B cell (primary cell): ENCODE measurements around the gene S1PR5. TPM values are rescaled to one million over a fixed set of nuclear protein-coding genes. Genes with fewer than 3 reads are reported as not detected.

Source experiments
- ATAC-seq: fragments of 200-7000 bp; cut with Tn5 transposase; one replicate; pipeline ENCODE4 v1.10.0; 2021; ENCODE audit warnings: low read depth, mild to moderate bottlenecking, moderate number of reproducible peaks, moderate library complexity
- CTCF ChIA-PET: fragments of 350-600 bp; sonication (Branson Sonifier 250); formaldehyde crosslinking; loops from one replicate; lab custom pipeline; 2021; ENCODE audit warnings: antibody characterized with exemption, inconsistent platforms; lab: Charles Lee
- POLR2A ChIA-PET: fragments of 350-600 bp; sonication (Branson Sonifier 250); formaldehyde crosslinking; loops from one replicate; lab custom pipeline; 2021; ENCODE audit warnings: antibody characterized with exemption; lab: Charles Lee
- DNase-seq: peaks from one replicate; pipeline ENCODE4 v3.0.0; 2013
- H2AFZ ChIP-seq: 2 replicates; pipeline ENCODE4 v1.6.1; 2012; ENCODE audit warnings: mild to moderate bottlenecking, low read depth, low read length; ENCODE audit not compliant: insufficient read depth, poor library complexity, severe bottlenecking
- H3K27ac ChIP-seq, 2 donors: 1 replicate in 1 of 2; 2 replicates in 1 of 2; pipeline ENCODE4 v1.5.1; 2012 to 2013; ENCODE audit warnings: low read length in 2 of 2, mild to moderate bottlenecking in 2 of 2, moderate library complexity in 1 of 2
- H3K27me3 ChIP-seq, 4 experiments: fragments of 200-600 bp in 1 of 4; sonication (generic) in 1 of 4; replicated peaks in 1 of 4; 1 replicate in 2 of 4; 2 replicates in 2 of 4; pipeline versions ENCODE4 v1.6.1 to v1.7.0; 2013 to 2016; ENCODE audit warnings: low read length in 3 of 4, mild to moderate bottlenecking in 2 of 4, mixed read lengths in 1 of 4, moderate library complexity in 1 of 4; ENCODE audit not compliant: insufficient read depth in 4 of 4, control insufficient read depth in 3 of 4; ENCODE audit errors: control extremely low read depth in 1 of 4
- H3K36me3 ChIP-seq, 2 experiments: replicated peaks in 1 of 2; 1 replicate in 1 of 2; 2 replicates in 1 of 2; pipeline versions ENCODE4 v1.6.1 to v1.7.1; 2013; ENCODE audit warnings: low read length in 1 of 2; ENCODE audit not compliant: insufficient read depth in 2 of 2, control insufficient read depth in 1 of 2; ENCODE audit errors: control extremely low read depth in 1 of 2, extremely low read depth in 1 of 2
- H3K4me1 ChIP-seq, 2 donors: fragments of 200-600 bp in 1 of 2; sonication (generic) in 1 of 2; 1 replicate in 1 of 2; 2 replicates in 1 of 2; pipeline versions ENCODE4 v1.5.1 to v1.6.1; 2013 to 2017; ENCODE audit warnings: low read length in 2 of 2; ENCODE audit not compliant: control insufficient read depth in 2 of 2, insufficient read depth in 2 of 2
- H3K4me2 ChIP-seq: replicated peaks from 2 replicates; pipeline ENCODE3; 2012; ENCODE audit warnings: mild to moderate bottlenecking, low read depth, low read length; ENCODE audit not compliant: poor library complexity, severe bottlenecking
- H3K4me3 ChIP-seq, 5 experiments: fragments of 200-600 bp in 1 of 5; sonication (generic) in 1 of 5; 1 replicate in 3 of 5; 2 replicates in 2 of 5; pipeline versions ENCODE4 v1.5.1 to v1.7.0; 2011 to 2016; ENCODE audit warnings: low read length in 4 of 5, mild to moderate bottlenecking in 4 of 5, low read depth in 2 of 5, control low read depth in 1 of 5, moderate library complexity in 1 of 5; ENCODE audit not compliant: insufficient read depth in 1 of 5; ENCODE audit errors: control extremely low read depth in 1 of 5, extremely low read depth in 1 of 5
- H3K79me2 ChIP-seq: fragments of 200-600 bp; sonication (generic); one replicate; pipeline ENCODE4 v1.6.0; 2016; ENCODE audit warnings: low read length; ENCODE audit not compliant: control insufficient read depth, insufficient read depth
- H3K9ac ChIP-seq: fragments of 200-600 bp; sonication (generic); 2 replicates; pipeline ENCODE4 v1.6.1; 2017; ENCODE audit warnings: mild to moderate bottlenecking, low read length, moderate library complexity
- H3K9me3 ChIP-seq, 3 donors: one replicate each; pipeline versions ENCODE4 v1.6.1 to v1.7.1; 2013; ENCODE audit warnings: low read length in 2 of 3; ENCODE audit not compliant: control insufficient read depth in 2 of 3, insufficient read depth in 1 of 3; ENCODE audit errors: control extremely low read depth in 1 of 3
- H4K20me1 ChIP-seq: 2 replicates; pipeline ENCODE4 v1.6.0; 2012; ENCODE audit warnings: mild to moderate bottlenecking, low read length; ENCODE audit not compliant: insufficient read depth, control insufficient read depth, poor library complexity, severe bottlenecking
- H3K27ac Mint-ChIP-seq: one replicate; pipeline ENCODE4 v1.8.0; 2021; ENCODE audit warnings: mixed read lengths
- H3K27me3 Mint-ChIP-seq: one replicate; pipeline ENCODE4 v1.8.0; 2021; ENCODE audit warnings: mixed read lengths
- H3K4me1 Mint-ChIP-seq: one replicate; pipeline ENCODE4 v1.8.0; 2021; ENCODE audit warnings: mixed read lengths
- H3K4me3 Mint-ChIP-seq: one replicate; pipeline ENCODE4 v1.8.0; 2021; ENCODE audit warnings: mixed read lengths
- H3K9me3 Mint-ChIP-seq: one replicate; pipeline ENCODE4 v1.8.0; 2022; ENCODE audit warnings: mixed read lengths; ENCODE audit not compliant: insufficient read depth
- EZH2 ChIP-seq: IDR thresholded peaks from 2 replicates; pipeline ENCODE4 v1.6.1; 2012; ENCODE audit warnings: borderline replicate concordance, low read depth, mild to moderate bottlenecking, moderate library complexity, low read length; ENCODE audit not compliant: insufficient read depth, poor library complexity, severe bottlenecking
- WGBS: methylation state at CpG from one replicate; pipeline ENCODE4 v1.1.5; 2013; ENCODE audit warnings: missing lambda C conversion rate; ENCODE audit not compliant: insufficient coverage; 5-methylcytosine and 5-hydroxymethylcytosine counted together
- intact Hi-C: fragments of 100-400 bp; cut with micrococcal nuclease; formaldehyde crosslinking; loops from one replicate; pipeline ENCODE4 v1.10.0; 2022
- polyA plus RNA-seq: library from polyadenylated mRNA; depleted of rRNA; stranded (reverse); fragments of >200 nt; gene quantifications from 2 replicates; pipeline ENCODE4 v1.2.3, GENCODE V29; 2012
- total RNA-seq, 2 donors: library from RNA; stranded (reverse); fragments of 120-200 nt in 1 of 2; gene quantifications; 1 replicate in 1 of 2; 2 replicates in 1 of 2; pipeline versions ENCODE4 v1.2.3 to v1.2.4, GENCODE V29; 2013 to 2022
- TF ChIP-seq, protein P1 (sequence below): fragments of 200-600 bp; IDR thresholded peaks from one replicate; pipeline ENCODE4 v1.8.0; 2022; ENCODE audit warnings: antibody characterized with exemption, mild to moderate bottlenecking

The S1PR5 gene
- total and polyA plus RNA-seq, 2 donors (not counting 1 experiment from before 2014, with no cell fraction given): 0.27 to 0.67 TPM

DNA sequence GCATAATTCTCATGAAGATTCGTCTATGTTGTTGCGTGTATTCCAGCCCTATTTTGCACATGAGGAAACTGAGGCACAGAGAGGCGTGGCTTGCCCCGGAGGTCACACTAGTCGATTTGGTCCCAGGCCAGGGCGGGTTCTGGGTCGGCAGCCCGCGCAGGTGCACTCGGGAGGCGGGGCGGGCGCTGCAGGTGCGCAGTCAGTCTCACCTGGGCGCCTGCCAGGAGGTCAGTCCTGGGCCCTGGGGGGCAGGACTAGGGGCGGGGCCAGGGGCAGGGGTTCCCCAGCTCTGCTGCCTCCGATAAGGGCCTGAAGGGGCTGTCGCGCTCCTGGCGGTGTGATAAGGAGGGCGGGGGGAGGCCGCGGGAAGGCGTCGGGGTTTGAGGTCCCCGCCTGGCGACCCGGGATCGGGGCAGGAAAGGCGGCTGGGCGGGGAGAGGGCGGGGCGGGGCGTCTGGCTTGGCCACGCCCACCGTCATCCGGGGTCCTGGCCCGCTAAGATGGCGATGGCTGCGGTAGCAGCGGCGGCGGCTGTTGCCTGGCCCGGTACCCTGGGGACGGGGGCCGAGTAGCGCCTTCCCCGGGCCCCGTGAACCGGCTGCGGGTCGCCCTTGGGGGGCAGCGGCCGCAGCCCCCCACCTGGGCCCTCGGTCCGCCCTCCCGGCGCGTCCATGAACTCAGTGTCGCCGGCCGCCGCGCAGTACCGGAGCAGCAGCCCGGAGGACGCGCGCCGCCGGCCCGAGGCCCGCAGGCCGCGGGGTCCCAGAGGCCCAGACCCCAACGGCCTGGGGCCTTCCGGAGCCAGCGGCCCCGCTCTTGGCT lies 26.4 kb upstream of the S1PR5 start, which contains the start of gene ATG4D:
Gene ATG4D, plus strand, starts transcription at position 485 of the 822 bp plus-strand sequence. Its CDS starts 187 bp downstream, at position 672.
- H3K9me3 ChIP-seq: no peaks in the 10 kb centered on the region
- H2AFZ ChIP-seq: peak within 1 kb of the TSS; percentile 98
- H4K20me1 ChIP-seq: peaks cover 12% of the 10 kb centered on the region
- ChIA-PET CTCF (interaction anchor here (0.9 to 5.3 kb wide), 10 partner anchors 10 to 156 kb away, joined by 3 to 73 read pairs (median 6); partner anchors contain the start of gene KRI1), POLR2A (interaction anchor here (0.7 to 1.8 kb wide), 6 partner anchors 10 to 115 kb away, joined by 3 to 8 read pairs (median 6); partner anchors contain the start of gene KRI1)
- H3K4me1 ChIP-seq: peaks cover 12 to 19% of the 10 kb centered on the region in 2 donors
- no peaks in the 10 kb centered on the region for H3K9me3 Mint-ChIP-seq
- under 1% methylated on average over 78 of the region's 79 CpGs for WGBS
- peak within 1 kb of the TSS; percentile 27 to 88 (median 75) for H3K4me3 ChIP-seq
- DNase-seq (peak; percentile 88), ATAC-seq (peak; percentile 82)
- H3K27ac Mint-ChIP-seq: peak within 1 kb of the TSS; percentile 87
- TF ChIP-seq, protein P1, sequence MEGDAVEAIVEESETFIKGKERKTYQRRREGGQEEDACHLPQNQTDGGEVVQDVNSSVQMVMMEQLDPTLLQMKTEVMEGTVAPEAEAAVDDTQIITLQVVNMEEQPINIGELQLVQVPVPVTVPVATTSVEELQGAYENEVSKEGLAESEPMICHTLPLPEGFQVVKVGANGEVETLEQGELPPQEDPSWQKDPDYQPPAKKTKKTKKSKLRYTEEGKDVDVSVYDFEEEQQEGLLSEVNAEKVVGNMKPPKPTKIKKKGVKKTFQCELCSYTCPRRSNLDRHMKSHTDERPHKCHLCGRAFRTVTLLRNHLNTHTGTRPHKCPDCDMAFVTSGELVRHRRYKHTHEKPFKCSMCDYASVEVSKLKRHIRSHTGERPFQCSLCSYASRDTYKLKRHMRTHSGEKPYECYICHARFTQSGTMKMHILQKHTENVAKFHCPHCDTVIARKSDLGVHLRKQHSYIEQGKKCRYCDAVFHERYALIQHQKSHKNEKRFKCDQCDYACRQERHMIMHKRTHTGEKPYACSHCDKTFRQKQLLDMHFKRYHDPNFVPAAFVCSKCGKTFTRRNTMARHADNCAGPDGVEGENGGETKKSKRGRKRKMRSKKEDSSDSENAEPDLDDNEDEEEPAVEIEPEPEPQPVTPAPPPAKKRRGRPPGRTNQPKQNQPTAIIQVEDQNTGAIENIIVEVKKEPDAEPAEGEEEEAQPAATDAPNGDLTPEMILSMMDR: no peak
- TF ChIP-seq EZH2: no peak
- H3K36me3 ChIP-seq: peaks cover 0 to 9% of the 10 kb centered on the region in 2 experiments
- intact Hi-C loops: loop anchor here (1.0 to 5.0 kb wide), 4 partner anchors 23 to 140 kb away; partner anchors contain the start of genes CDC37 and KRI1
- H3K4me2 ChIP-seq: peak within 1 kb of the TSS; percentile 91
- H3K4me3 Mint-ChIP-seq: peak within 1 kb of the TSS; percentile 89
- H3K79me2 ChIP-seq: peaks cover 34% of the 10 kb centered on the region
- H3K27ac ChIP-seq: peak within 1 kb of the TSS; percentile 34 to 85
- peak within 1 kb of the TSS; percentile 94 for H3K9ac ChIP-seq
- H3K27me3 ChIP-seq: peaks cover 0 to 5% (median 0%) of the 10 kb centered on the region in 4 experiments
- H3K4me1 Mint-ChIP-seq: peaks cover 16% of the 10 kb centered on the region
- H3K27me3 Mint-ChIP-seq: peaks cover 6% of the 10 kb centered on the region
